ENCODE measurements around the gene KIF15. TPM values are rescaled to one million over a fixed set of nuclear protein-coding genes. Genes with fewer than 3 reads are reported as not detected.

The KIF15 gene
- total RNA-seq, 1 experiment from 2014 or later, result 20.9 TPM

DNA sequence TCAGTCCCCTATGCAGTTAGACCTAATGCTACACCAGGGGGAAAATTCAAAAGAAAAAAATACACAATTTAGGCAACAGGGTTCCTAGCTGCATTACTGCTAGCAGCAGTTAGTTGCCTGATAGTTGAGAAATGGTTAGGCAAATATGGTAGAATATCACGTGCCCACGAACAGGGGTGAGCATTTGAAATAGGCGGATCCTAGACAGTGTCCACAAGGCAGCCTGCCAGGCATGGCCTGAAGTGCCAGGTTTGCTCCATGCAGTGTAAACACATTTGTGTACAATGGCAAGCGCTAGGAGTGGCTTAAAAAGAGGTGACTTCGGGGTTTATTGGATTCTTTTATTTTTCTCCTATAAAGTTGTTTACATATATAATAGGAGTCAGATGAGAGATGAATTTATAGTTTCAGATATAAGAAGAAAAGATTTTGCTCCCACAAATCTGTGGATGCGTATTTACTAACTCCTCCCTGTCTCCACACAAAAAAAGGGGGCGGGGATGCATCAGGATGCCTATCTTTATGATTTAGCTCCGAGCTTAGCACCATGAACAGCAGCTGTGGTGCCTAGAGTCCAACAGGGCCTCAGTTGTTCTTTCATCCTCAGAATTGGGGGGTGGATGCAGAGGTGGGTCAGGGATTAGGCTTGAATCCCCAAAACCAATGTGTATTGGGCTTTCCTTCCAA, 108.9 kb downstream of the KIF15 start:
- ChIA-PET POLR2A (no interaction called here), CTCF (no interaction called here), RAD21 (ENCODE audit: low non-redundant PET in 1 of 2, low total read pairs in 2 of 2, uncharacterized antibody in 2 of 2, unreplicated experiment in 2 of 2) (no interaction called here)
- intact Hi-C loops (cut with micrococcal nuclease), result no loop called here
- no peak overlapping the region for H3K4me3 ChIP-seq (replicated peaks in 1 of 2; ENCODE audit: low read depth in 1 of 2, low read length in 2 of 2)
- H3K27ac ChIP-seq (ENCODE audit: low read depth, low read length), result no peak overlapping the region
- no peak overlapping the region for H3K4me2 ChIP-seq (ENCODE audit: low read length)
- no peak overlapping the region for H3K9ac ChIP-seq (ENCODE audit: low read length)
- no peak overlapping the region for H2AFZ ChIP-seq (ENCODE audit: low read depth, low read length, poor library complexity, severe bottlenecking)
- H3K9me2 ChIP-seq (ENCODE audit: insufficient read depth), result no peaks in the 10 kb centered on the region
- H3K9me3 ChIP-seq (ENCODE audit: control insufficient read depth in 1 of 2, insufficient read depth in 1 of 2, low read depth in 1 of 2, low read length in 2 of 2), result no peaks in the 10 kb centered on the region
- BruUV-seq (replicated peaks), result no TSS peak
- H4K20me1 ChIP-seq (ENCODE audit: insufficient read depth), result no peaks in the 10 kb centered on the region
- H3K36me3 ChIP-seq (ENCODE audit: control insufficient read depth in 1 of 2, insufficient read depth in 2 of 2, low read length in 2 of 2), result peaks cover 0 to 1% of the 10 kb centered on the region in 2 experiments; a peak in 1 of 4 replicates
- ATAC-seq (no peak), DNase-seq (ENCODE audit: low read depth, low spot score) (no peak)
- H3K79me2 ChIP-seq (ENCODE audit: insufficient read depth, low read length), result no peaks in the 10 kb centered on the region
- TF ChIP-seq, protein P1, sequence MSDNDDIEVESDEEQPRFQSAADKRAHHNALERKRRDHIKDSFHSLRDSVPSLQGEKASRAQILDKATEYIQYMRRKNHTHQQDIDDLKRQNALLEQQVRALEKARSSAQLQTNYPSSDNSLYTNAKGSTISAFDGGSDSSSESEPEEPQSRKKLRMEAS (IDR thresholded peaks at IDR 0.05), result no peak
- no peak for TF ChIP-seq SP1 (IDR thresholded peaks at IDR 0.05; ENCODE audit: low read depth)
- TF ChIP-seq YY1 (IDR thresholded peaks at IDR 0.05; ENCODE audit: extremely low read depth, insufficient replicate concordance, low read depth, low read length), result no peak
- TF ChIP-seq ZNF274 (IDR thresholded peaks at IDR 0.05; ENCODE audit: low read depth, low read length), result no peak
- TF ChIP-seq ELF1 (IDR thresholded peaks at IDR 0.05; ENCODE audit: borderline replicate concordance, low read depth), result no peak
- no peak for TF ChIP-seq POLR2AphosphoS5 (IDR thresholded peaks at IDR 0.05; ENCODE audit: low read depth, low read length)
- no peak for TF ChIP-seq CEBPB (IDR thresholded peaks at IDR 0.05; ENCODE audit: low read depth)
- no peak for TF ChIP-seq EZH2 (IDR thresholded peaks at IDR 0.05)
- TF ChIP-seq POLR2A (IDR thresholded peaks at IDR 0.05; ENCODE audit: borderline replicate concordance, extremely low read depth, insufficient read depth, insufficient read length), result no peak
- no peaks in the 10 kb centered on the region for H3K27me3 ChIP-seq (ENCODE audit: insufficient read depth, low read length)
- H3K4me1 ChIP-seq (ENCODE audit: control insufficient read depth in 1 of 2, insufficient read depth in 2 of 2, low read length in 2 of 2), result no peaks in the 10 kb centered on the region

DNA sequence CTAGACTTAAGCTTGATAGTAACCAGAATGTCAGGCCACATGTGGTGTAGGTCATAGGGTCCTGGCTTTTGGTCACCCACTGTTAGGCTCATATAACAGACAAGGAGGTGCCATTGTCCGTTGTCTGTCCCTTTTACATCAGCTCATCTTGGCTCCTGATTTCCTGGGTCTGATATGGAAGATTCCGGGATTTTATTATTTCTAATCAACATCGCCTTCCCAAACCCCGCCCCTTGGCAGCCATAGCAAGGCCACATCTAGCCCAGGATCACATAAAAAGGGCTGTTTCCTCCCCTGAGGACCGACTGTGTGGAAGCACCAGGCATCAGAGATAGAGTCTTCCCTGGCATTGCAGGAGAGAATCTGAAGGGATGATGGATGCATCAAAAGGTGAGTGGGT, 112.7 kb downstream of the KIF15 start, which contains the start of gene TGM4:
Gene TGM4, plus strand, starts transcription at position 301 of the 400 bp plus-strand sequence. Its CDS starts 71 bp downstream, at position 372.
- Histone ChIP-seq H4K20me1 (ENCODE audit: insufficient read depth) (no peaks in the 10 kb centered on the region), H3K9me2 (ENCODE audit: insufficient read depth) (no peaks in the 10 kb centered on the region), H3K9me3 (ENCODE audit: control insufficient read depth in 1 of 2, insufficient read depth in 1 of 2, low read depth in 1 of 2, low read length in 2 of 2) (no peaks in the 10 kb centered on the region), H3K27ac (ENCODE audit: low read depth, low read length) (no peak within 1 kb of the TSS), H3K9ac (ENCODE audit: low read length) (no peak within 1 kb of the TSS), H2AFZ (ENCODE audit: low read depth, low read length, poor library complexity, severe bottlenecking) (no peak within 1 kb of the TSS), H3K4me1 (ENCODE audit: control insufficient read depth in 1 of 2, insufficient read depth in 2 of 2, low read length in 2 of 2) (no peaks in the 10 kb centered on the region), H3K4me3 (replicated peaks in 1 of 2; ENCODE audit: low read depth in 1 of 2, low read length in 2 of 2) (no peak within 1 kb of the TSS), H3K4me2 (ENCODE audit: low read length) (no peak within 1 kb of the TSS), H3K36me3 (ENCODE audit: control insufficient read depth in 1 of 2, insufficient read depth in 2 of 2, low read length in 2 of 2) (no peaks in the 10 kb centered on the region), H3K27me3 (ENCODE audit: insufficient read depth, low read length) (no peaks in the 10 kb centered on the region), H3K79me2 (ENCODE audit: insufficient read depth, low read length) (no peaks in the 10 kb centered on the region)
- BruUV-seq (replicated peaks), result no TSS peak
- ChIA-PET POLR2A (no interaction called here), RAD21 (ENCODE audit: low non-redundant PET in 1 of 2, low total read pairs in 2 of 2, uncharacterized antibody in 2 of 2, unreplicated experiment in 2 of 2) (no interaction called here), CTCF (no interaction called here)
- DNase-seq (ENCODE audit: low read depth, low spot score) (no peak), ATAC-seq (no peak)
- intact Hi-C loops (cut with micrococcal nuclease), result no loop called here
- TF ChIP-seq POLR2AphosphoS5 (IDR thresholded peaks at IDR 0.05; ENCODE audit: low read depth, low read length), result no peak
- no peak for TF ChIP-seq EZH2phosphoT487 (IDR thresholded peaks at IDR 0.05; ENCODE audit: borderline replicate concordance)
- TF ChIP-seq, protein P2, sequence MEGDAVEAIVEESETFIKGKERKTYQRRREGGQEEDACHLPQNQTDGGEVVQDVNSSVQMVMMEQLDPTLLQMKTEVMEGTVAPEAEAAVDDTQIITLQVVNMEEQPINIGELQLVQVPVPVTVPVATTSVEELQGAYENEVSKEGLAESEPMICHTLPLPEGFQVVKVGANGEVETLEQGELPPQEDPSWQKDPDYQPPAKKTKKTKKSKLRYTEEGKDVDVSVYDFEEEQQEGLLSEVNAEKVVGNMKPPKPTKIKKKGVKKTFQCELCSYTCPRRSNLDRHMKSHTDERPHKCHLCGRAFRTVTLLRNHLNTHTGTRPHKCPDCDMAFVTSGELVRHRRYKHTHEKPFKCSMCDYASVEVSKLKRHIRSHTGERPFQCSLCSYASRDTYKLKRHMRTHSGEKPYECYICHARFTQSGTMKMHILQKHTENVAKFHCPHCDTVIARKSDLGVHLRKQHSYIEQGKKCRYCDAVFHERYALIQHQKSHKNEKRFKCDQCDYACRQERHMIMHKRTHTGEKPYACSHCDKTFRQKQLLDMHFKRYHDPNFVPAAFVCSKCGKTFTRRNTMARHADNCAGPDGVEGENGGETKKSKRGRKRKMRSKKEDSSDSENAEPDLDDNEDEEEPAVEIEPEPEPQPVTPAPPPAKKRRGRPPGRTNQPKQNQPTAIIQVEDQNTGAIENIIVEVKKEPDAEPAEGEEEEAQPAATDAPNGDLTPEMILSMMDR (IDR thresholded peaks at IDR 0.05 in 2 of 3, conservative IDR thresholded peaks at IDR 0.05 in 1 of 3; ENCODE audit: borderline replicate concordance in 1 of 3, insufficient read depth in 1 of 3, low read depth in 2 of 3, low read length in 2 of 3), result no peak
- no peak for TF ChIP-seq ZFX (IDR thresholded peaks at IDR 0.05)
- TF ChIP-seq EZH2 (IDR thresholded peaks at IDR 0.05), result no peak
- TF ChIP-seq, protein P1 (IDR thresholded peaks at IDR 0.05), result no peak
- no peak for TF ChIP-seq EGR1 (IDR thresholded peaks at IDR 0.05; ENCODE audit: low read depth)
- TF ChIP-seq JUND (IDR thresholded peaks at IDR 0.05), result no peak
- no peak for TF ChIP-seq FOSL1 (IDR thresholded peaks at IDR 0.05; ENCODE audit: low read depth)
- TF ChIP-seq ZNF274 (IDR thresholded peaks at IDR 0.05; ENCODE audit: low read depth, low read length), result no peak
- no peak for TF ChIP-seq YY1 (IDR thresholded peaks at IDR 0.05; ENCODE audit: extremely low read depth, insufficient replicate concordance, low read depth, low read length)
